Measurements from ENCODE around the gene ZAP70.

DNA sequence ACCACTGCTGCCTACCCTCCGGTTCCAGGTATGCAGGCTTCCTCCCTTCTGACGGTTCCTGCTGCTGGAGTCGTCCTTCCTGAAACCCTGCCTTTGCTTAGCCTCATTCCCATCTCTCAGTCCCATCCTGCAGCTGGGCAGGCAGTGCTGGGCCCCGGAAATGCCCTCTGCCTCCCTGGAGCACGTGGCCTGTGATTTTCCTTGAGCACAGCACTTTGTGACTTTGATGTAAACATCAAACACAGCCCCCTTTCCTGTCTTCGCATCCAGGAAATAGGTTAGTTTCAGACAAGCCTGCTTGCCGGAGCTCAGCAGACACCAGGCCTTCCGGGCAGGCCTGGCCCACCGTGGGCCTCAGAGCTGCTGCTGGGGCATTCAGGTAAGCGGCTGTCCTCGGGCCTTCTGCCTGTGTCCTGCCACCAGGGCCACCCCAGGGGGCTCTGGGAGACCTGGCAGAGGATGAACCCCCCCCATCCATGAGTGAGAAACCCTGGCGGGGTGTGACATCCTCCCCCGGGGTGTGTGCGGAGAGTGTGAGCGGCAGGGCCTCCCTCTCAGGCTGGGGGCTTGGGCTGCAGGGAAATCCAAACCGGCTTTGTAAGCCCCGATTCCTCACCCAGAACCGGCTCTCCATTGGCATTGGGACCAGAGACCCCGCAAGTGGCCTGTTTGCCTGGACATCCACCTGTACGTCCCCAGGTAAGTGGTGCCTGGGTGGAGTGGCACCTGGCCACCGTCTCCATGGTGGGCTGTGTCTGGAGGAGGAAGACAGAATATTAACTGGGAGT is at the start of gene ZAP70:
- no peak for TF ChIP-seq CTCF (IDR thresholded peaks at IDR 0.05)
- TF ChIP-seq ZFX (IDR thresholded peaks at IDR 0.05; ENCODE audit: borderline replicate concordance), result no peak

Data from 22Rv1 (cell line).